Fibroblast of skin of right quadriceps (primary cell): ENCODE data around the gene CDKN2A.
"Not testable (repeated sequence)": the region's sequence is repeated elsewhere in the genome, so short reads cannot be mapped to it uniquely, and the experiment has no call there.

Source experiments
- DNase-seq: peaks from one replicate; pipeline ENCODE4 v3.0.0-alpha.2; 2013

The CDKN2A gene

DNA sequence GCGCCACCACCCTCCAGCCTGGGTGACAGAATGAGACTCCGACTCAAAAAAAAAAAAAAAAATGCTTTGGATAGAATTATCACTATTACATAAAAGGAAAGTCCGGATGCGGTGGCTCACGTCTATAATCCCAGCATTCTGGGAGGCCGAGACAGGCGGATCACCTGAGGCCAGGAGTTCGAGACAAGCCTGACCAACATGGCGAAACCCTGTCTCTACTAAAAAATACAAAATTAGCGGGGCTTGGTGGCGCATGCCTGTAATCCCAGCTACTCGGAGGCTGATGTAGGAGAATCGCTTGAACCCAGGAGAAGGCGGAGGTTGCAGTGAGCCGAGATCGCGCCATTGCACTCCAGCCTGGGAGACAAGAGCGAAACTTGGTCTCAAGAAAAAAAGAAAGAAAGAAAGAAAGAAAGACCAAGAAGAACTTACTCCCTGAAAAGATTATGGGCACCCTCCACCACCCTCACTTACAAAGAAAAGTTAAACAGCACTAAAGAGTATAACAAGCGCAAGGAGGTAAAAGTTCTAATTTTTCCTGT, 17.8 kb downstream of the CDKN2A start:
- no peak for DNase-seq

DNA sequence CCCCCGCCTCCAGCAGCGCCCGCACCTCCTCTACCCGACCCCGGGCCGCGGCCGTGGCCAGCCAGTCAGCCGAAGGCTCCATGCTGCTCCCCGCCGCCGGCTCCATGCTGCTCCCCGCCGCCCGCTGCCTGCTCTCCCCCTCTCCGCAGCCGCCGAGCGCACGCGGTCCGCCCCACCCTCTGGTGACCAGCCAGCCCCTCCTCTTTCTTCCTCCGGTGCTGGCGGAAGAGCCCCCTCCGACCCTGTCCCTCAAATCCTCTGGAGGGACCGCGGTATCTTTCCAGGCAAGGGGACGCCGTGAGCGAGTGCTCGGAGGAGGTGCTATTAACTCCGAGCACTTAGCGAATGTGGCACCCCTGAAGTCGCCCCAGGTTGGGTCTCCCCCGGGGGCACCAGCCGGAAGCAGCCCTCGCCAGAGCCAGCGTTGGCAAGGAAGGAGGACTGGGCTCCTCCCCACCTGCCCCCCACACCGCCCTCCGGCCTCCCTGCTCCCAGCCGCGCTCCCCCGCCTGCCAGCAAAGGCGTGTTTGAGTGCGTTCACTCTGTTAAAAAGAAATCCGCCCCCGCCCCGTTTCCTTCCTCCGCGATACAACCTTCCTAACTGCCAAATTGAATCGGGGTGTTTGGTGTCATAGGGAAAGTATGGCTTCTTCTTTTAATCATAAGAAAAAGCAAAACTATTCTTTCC, 19.3 kb downstream of the CDKN2A start:
- DNase-seq, result no peak

DNA sequence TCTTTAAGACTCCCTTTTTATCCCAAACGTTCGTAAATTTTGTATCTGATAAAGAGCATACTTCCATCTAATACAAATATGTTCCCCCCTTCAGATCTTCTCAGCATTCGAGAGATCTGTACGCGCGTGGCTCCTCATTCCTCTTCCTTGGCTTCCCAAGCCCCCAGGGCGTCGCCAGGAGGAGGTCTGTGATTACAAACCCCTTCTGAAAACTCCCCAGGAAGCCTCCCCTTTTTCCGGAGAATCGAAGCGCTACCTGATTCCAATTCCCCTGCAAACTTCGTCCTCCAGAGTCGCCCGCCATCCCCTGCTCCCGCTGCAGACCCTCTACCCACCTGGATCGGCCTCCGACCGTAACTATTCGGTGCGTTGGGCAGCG, 19.9 kb downstream of the CDKN2A start:
- DNase-seq, result no peak

DNA sequence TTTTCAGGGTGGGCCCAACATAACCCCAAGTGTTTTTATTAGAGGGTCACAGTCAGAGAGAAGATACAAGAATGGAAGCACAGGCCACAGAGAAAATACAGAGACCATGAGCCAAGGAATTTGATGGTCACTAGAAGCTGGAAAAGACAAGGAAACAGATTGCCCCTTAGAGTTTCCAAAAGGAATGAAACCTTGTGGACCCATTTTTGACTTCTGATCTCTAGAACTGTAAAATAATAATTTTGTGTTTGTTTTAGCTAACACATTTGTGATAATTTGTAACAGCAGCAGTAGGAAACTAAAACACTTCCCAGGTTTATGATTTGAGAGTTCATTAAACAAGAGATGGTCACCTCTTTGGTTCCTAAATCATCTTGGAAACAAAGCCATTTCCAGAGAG, 21.8 kb downstream of the CDKN2A start:
- DNase-seq, result no peak

DNA sequence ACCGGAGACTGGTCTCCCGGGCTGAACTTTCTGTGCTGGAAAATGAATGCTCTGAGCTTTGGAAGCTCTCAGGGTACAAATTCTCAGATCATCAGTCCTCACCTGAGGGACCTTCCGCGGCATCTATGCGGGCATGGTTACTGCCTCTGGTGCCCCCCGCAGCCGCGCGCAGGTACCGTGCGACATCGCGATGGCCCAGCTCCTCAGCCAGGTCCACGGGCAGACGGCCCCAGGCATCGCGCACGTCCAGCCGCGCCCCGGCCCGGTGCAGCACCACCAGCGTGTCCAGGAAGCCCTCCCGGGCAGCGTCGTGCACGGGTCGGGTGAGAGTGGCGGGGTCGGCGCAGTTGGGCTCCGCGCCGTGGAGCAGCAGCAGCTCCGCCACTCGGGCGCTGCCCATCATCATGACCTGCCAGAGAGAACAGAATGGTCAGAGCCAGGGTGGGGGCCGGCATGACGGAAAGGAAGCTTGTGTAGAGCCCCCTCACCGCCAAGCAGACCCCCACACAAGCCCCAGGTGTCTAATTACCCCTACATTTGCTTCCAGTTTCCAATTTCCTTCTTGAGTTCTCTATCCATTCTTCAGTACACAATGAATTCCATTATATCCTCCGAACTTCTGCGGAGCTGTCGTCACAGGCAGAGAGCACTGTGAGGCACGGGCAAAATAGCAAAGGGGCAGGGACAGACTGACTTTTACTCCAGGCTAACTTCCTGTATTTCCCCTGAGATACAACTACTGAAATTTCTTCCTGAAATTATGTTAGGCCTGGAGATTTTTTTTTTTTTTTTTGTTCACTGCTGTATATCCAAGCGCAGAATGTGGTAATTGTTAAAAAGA, 23.2 kb downstream of the CDKN2A start:
- no peak for DNase-seq

DNA sequence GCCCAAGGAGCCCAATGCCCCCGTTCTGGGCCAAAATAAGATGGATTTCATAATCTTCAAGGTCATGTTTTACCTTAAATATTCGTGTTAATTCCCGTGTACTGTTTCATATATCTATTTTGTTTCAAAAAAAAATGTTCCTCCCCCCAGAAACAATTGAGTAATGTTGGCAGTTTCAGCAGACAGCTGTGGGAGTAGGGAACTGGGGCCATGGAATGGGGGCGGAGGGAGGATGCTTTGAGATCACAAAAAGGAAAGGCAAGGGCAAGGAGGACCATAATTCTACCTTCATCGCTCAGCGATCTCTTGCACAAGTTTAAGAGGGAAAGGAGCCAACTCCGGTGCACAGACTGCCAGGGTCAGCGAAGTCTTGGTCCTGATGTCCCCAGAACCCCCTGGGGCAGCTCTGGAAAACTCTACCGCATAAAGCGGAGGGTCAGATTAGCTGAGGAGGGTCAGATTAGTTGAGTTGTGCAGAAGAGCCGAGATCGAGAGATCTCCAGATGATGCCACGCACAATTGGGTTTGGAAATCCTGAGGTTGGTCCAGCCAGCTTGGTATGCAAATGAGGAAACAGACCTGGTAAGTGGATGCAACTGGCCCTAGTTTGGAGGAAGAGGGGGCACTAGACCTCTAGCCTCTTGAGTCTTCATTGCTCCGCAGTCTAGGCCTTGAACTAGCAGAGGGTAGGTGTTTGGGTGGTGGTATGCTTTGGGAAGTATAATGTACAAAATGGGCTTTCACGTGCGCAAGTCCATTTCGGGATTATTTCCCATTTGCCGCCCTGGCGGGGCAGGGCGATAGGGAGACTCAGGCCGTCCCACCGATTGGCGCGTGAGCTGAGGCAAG, 24.0 kb downstream of the CDKN2A start:
- DNase-seq, result no peak

DNA sequence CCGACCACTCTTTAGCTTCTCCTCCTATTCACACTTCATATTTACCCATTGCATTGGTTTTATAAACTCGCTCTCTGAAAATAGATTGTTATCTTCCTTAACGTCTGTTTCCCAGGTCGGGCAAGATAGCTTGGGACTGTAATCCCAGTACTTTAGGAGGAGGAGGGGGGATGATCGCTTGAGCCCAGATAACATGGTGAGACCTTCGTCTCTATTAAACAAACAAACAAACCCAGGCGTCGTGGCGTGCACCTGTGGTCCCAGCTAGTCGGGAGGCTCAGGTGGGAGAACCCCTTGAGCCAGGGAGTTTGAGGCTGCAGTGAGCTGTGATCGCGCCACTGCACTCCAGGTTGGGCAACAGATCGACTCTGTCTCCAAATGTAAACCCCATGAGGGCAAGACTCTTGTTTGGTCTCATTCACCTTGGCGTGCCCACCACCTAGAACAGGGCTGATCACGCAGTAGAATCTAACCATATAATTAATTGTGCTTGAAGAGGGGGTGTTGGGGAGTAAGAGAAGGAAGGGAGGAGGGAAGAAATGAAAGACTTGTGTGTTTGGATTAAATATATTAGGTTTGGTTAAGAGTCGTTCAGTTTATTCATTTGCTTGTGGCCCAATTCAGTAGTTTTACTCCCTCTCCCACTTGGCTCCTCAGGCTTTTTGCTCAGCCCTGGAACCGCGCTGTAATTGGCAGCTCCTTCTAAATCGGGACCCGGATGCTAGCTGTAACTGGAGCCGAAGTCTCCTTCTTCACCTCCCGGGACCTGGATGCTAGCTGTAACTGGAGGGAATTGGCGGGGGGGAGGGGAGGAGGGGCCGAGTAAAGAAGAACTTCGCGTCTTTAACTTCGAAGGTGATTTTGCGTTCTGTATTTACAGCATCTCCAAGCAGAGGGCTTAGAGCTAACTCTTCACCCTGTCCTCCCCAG, 24.9 kb downstream of the CDKN2A start:
- DNase-seq, result no peak

DNA sequence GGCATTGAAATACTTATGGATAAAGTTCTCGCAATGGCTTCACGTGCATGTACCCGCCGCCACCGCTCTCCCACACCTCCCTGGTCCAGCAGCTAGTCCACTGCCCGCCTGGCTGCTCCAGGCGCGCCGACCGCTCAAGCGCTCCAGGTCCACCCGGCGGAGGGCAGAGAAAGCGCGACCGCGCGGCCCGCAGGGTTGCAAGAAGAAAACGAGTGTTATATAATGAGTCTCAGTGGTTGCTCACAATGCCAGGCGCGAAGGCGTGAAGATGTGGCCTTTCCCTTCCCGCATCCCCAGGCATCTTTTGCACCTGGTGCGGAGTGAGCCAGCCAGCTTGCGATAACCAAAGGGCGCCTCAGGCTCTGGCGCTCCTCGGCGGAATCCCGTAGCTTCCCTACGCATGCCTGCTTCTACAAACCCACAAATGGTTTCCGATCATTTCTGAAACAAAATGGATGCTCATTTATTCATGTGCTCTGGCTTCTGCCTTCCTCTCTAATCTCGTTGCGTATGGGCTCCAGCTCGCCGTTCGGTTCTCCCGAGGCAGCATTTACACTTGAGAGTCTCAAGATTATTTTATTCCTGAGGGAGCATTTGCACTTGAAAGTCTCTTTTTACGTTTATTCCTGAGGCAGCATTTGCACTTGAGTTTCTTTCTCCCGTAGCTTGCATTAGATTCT, 25.7 kb downstream of the CDKN2A start:
- no peak for DNase-seq

DNA sequence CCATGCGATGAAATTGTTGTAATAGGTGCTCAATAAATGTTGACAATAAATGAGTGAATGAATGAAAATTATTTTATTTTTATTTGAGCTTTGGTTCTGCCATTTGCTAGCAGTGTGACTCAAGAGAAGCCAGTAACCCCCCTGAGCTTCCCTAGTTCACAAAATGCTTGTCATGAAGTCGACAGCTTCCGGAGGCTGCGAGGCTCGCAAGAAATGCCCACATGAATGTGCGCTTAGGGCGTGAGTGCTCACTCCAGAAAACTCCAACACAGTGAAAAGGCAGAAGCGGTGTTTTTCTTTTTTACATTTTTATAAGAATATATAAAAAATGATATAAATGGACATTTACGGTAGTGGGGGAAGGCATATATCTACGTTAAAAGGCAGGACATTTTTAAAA, 26.5 kb downstream of the CDKN2A start:
- DNase-seq, result no peak

DNA sequence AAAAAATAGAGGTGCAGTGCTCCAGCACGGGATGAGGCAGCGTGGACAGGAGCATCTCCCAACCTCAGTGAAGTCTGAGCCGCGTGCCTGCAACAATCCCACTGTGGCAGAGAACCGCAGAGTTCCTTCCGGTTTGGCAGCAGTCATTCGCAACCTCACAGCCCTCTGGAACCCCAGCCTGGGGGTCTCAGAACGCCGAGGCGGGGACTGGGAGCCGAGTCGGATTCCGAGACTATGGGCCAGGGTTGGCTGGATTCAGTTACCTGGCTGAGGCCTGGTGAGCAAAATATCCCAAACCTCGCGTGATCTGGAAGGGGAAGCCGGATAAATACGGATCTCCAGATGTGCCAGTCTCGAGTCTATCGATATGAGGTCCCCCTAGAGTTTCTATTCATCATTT, 27.0 kb downstream of the CDKN2A start:
- no peak for DNase-seq

DNA sequence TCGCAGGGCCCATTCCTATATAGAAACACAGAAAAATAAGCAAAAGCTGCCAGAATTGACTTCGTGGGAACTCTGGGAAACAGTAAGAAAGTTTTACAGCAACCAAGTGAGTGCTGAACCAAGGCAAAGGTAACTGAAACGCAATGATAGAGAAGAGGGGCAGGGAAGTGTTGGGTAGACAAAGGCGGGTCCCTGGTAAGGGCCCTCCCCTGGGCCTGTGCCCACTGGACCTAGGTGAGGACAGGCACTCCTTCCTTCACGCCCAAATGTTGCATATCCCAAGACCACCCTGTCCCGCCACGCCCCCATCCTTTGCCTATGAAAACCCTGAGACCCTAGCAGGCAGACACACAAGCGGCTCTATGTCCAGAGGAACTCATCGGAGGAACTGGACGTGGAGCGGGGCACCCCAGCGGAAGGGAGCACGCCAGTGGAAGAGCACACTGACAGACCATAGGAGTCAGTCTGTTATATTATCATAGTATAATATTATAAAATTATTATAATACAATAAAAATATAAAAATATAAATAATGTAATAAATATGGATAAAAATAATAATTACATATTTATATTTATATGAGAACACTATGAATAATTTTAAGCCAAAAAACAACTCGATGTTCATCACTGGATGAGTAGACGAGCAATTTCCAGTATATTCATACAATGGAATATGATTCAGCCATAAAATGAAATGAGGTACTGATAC, 27.9 kb downstream of the CDKN2A start:
- DNase-seq, result no peak

DNA sequence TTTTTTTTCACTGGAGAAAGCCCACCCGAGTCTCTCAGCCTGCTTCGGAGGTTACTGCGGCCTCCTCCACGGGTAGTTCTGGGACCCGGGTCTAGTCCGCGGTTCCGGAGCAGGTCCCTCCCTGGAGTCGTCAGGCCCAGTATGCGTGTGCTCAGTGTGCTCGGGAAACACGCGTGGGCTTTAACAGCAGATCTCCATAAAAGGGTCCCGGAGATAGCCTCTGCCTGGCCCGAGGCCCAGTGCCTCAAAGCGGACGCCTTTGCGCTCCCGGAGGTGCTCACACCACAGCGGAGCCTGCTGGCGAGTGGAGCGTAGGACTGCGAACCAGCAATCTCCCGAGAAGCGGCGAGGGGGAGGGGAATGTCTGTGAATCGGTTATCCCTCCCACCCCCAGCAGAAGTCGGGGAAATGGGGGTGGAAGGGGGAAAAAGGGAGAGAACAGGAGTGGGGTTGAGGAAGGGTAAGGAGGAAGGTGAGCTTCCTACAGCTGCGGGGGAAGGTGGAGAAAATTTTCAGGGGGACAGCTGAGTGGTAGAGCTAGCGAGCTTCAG, 28.7 kb downstream of the CDKN2A start:
- peak; percentile 67 for DNase-seq

DNA sequence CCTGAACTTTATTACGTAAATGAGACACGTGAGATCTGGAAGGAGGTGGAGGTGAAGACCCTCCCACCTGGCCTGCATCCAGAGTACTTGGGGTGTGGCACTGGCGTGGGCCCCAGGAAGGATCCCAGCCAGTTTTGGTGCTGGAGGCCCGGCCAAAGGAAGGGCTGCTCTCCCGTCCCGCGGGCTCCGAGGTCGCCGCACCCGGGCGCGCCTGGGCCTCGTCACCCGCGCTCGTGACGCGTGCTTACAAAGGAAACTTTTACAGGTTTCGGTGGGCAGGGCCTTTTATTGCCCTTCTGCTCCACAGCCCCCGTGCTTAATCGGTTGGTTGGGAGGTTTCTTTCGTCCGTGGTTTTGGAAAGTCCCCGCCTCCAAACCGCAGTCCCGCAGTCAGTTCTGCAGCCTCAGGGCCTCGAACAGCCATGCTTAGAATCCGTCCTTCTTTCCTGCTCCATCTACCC, 29.2 kb downstream of the CDKN2A start:
- DNase-seq, result no peak

DNA sequence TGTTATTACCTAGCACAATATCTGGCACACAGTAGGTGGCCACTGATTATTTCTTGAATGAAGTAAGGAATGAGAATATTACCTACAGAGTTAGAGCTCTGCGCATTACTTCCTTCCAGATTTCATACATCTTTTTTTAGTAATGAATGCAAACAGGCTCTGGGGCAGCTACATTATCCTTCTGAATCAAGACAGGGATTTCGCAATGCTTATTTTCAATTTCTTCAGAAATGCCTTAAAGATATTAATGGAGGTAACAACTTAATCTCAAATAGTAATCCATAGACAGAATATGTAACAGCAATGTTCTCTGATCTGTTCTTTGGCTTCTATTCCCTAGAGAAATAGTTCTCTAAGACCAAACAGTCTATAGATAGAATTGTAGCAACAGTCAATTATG, 32.6 kb downstream of the CDKN2A start:
- DNase-seq, result no peak

DNA sequence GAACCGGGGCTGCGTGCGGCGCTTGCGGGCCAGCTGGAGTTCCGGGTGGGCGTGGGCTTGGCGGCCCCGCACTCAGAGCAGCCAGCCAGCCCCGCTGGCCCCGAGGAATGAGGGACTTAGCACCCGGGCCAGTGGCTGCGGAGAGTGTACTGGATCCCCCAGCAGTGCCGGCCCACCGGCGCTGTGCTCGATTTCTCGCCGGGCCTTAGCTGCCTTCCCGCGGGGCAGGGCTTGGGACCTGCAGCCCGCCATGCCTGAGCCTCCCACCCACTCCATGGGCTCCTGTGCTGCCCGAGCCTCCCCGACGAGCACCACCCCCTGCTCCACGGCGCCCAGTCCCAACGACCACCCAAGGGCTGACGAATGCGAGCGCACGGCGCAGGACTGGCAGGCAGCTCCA, 34.9 kb downstream of the CDKN2A start:
- not testable (repeated sequence) for DNase-seq

DNA sequence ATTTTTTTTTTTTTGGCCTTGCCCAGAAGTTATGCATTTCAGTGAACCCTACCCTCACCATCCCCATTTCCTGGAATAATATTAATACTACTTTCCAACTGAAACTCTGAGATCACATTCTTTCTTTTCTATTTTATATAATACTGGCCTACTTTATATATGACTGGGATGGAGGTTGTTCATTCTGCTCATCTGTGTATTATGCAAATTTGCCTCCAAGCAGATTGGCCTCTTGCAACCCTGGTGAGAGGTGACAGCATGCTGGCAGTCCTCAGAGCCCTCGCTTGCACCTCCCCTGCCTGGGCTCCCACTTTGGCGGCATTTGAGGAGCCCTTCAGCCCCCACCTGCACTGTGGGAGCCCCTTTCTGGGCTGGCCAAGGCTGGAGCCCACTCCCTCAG, 35.4 kb downstream of the CDKN2A start:
- DNase-seq, result no peak

DNA sequence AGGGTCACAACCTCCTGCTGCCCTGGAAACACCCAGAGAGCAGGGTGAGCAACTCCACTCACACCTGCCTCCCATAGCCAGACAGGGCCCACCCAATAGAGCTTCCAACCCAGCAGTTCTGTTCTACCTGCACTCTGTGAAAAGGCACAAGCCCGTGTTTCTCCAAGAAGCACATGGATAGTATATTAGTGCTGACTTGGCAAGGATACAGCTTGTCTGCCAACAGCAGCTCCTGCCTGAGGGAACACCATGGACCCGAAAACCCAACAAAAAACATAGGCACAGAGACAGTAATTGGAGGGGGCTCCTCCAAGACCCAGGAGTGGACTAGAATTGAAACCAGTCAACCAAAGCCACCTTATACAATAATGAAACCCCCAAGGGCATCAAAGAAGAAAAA, 48.6 kb downstream of the CDKN2A start:
- no peak for DNase-seq

DNA sequence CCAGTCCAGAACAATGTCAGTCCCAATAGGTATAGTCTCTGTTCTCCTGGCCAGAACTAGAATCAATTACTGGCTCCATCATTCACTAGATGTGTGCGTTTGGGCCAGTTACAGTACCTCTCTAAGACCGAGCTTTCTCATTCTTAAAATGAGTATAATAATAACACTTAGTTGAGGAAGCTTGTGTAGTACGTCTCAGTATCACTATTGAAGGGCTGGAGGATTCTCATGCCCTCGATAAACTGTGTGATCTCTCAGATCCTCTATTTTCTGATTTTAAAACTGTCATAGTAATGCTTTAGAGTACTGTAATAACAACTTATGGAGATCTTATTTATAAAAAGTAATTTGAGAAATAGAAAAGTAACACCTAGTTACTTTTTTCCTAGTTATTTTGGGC, 50.7 kb downstream of the CDKN2A start:
- DNase-seq, result no peak

DNA sequence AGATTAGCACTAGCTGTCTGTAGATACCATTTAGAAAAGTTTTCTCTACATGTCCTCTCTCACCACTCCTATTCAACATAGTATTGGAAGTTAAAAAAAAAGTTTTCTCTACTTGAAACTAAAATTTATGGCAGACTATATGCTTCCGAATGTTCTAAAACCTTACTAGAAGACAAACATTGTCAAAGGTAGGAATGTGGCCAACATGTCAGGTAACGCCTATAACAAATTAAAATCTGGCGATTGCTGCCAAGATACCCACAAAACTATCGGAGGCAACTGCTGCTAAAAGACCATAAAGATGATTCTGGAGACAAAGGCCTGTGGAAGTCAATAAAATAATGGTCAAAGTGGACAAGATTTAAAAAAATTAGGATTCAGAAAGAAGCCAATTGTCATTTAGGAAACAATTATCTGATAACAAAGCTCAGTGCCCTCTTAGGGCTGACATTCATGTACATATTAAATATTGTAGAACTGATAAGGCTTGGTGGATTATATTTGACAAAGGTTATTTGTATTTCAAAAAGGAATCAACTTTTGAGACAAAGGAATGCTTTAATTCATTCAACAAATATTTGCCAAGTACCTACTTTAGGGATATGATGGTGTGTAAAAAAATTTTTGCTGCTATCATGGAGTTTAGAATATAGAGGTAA, 52.7 kb downstream of the CDKN2A start:
- DNase-seq, result no peak

DNA sequence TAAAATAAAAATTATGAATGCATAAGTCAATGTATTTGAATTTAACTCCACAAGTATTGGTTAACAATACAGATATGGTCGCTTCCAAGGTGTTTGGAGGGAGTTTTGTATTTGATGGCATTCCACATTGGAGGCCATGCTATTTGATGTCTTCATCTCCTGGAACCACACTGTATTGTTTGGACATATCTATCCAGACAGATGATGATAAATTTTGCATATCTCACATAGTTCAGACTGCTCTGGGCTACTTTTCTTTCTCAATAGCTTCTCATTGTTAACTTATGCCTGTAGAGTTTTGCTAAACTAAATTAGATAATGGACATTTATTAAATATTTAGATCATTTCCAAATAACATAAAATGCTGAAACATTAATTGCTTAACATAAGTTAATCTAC, 58.0 kb downstream of the CDKN2A start:
- DNase-seq, result no peak
